CD4-positive, alpha-beta T cell treated with Interferon alpha-2 for 1 hour (primary cell): Measurements from ENCODE around the gene ICAM1.

Source experiments
- DNase-seq, 2 donors: peaks; one replicate each; pipeline ENCODE4 v3.0.0-alpha.2; 2020 to 2022

ICAM1 gene

DNA sequence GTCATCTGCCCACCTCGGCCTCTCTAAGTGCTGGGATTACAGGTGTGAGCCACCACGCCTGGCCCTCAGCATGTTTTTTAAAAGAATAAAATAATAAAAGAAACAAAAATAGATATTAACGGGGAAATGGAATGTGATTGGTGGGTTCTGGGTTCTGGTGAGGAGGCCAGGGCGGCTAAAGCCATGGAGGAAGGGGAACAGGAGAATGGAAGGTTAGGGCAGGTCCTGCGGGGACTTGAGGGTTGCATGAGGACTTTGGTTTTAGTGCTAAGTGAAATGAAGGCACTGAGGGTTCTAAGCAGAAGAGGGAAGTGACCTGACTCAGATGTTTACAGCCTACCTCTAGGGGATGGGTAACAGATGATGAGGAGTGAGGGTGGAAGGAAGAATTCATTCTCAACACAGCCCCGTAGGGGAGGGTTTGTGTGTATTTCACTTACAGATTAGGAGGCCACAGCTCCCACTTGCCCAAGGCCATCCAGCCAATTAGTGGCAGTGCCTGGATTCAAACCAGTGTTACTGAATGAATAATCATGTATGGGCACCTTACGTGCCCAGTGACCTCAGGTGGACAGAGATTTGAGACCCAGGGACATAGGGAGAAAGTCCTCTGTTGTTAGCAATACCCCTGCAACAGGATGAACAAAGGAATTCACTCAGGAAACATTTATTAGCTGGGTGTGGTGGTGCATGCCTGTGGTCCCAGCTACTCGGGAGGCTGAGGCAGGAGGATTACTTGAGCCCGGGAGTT is 25.6 kb upstream of the ICAM1 start:
- no peak for DNase-seq

DNA sequence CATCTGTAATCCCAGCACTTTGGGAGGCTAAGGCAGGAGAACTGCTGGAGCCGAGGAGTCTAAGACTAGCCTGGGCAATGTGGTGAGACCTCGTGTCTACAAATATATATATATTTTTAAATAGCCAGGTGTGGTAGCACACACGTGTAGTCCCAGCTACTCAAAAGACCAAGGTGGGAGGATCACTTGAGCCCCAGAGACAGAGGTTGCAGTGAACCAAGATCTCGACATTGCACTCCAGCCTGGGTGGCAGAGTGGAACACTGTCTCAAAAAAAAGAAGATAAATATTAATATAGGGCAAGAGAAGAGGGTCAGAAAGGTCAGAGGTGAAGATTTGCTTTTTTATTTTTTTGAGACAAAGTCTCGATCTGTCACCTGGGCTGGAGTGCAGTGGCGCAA is 24.4 kb upstream of the ICAM1 start:
- no peak for DNase-seq

DNA sequence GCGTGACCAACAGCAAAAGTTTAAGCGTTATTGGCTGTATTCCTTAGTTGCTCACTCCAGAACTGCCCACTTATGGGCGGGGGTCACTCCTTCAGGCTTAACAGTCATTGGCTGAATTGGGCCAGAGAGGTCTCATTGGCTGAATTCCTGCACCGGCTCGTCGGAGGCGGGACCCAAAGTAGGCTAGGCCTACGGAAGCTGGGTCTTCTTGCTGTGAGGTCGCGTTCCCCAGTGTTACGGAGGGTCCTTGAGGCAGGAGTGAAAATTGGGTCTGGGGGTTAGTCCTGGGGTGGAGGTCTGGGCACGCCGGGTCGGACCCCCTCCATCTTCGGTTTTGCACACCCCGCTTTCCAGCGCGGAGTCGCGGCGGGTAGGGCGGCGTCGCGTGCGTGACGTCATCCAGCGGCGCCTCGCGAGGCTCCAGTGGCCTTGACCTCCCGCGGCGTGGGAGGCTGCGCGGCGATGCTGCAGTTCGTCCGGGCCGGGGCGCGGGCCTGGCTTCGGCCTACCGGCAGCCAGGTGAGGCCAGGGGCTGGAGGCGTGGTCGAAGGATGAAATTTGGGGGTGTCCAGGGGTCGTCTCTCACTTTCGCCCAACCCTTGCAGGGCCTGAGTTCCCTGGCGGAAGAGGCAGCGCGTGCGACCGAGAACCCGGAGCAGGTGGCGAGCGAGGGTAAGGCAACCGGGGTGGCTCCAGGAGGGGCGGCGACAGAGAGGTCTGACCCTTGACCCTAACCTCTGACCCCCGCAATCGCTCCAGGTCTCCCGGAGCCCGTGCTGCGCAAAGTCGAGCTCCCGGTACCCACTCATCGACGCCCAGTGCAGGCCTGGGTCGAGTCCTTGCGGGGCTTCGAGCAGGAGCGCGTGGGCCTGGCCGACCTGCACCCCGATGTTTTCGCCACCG is 18.9 kb upstream of the ICAM1 start, which contains the start of gene MRPL4:
Gene MRPL4, plus strand, starts transcription at position 423 of the 903 bp plus-strand sequence. Its CDS starts 40 bp downstream, at position 463.
- peak; percentile 97 to 98 for DNase-seq

DNA sequence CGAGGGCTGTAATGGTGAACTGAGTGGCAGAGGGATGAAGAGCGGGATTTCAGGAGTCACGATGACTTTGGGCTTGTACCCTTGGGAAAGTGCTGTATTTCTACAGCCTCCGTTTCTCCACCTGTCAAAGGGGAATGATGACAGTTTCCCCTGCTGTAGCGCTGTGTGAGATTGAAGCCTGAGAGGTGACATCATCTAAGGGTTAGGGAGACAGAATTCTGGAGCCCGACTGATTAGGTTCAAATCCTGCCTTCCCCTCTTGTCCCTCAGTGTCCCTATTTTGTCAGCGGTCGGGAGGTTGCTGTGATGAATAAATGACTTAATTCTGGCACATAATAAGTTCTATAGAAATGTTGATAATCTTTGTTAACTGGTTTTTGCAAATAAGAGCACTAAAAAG is 18.2 kb upstream of the ICAM1 start:
- no peak for DNase-seq

DNA sequence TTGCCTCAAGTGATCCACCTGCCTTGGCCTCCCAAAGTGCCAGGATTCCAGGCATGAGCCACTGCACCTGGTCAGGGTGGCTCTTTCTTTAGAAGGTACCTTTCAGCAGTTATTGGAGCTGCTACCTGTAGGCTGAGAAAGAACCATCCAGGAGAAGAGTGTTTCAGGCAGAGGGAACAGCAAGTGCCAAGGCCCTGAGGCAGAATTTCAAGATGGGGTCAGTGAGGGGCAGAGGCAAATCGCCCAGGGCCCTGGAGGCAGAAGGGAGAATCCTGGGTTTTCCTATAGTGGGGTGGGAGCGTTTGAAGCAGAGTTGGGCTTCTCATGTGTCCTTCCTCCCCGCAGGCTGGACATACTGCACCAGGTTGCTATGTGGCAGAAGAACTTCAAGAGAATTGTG is 16.7 kb upstream of the ICAM1 start:
- DNase-seq, result no peak

DNA sequence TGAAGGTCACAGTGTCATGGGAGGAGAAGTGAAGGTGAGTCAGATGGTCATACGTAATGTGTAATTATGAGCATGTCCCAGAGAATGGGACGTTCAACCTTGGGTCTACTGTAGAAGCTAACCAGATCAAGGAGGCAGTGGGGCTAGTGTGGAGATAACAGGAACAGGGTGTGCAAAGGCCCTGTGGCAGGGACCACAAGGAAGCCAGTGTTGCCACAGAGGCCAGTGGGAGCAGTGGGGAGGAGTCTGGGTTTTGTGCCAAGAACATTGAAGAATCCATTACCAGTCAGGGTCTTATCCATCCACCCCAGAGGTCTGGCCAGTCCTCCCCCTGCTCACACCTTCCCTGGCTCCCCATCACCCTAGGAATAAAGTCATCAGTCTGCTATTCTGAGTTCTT is 15.6 kb upstream of the ICAM1 start:
- DNase-seq, result no peak

DNA sequence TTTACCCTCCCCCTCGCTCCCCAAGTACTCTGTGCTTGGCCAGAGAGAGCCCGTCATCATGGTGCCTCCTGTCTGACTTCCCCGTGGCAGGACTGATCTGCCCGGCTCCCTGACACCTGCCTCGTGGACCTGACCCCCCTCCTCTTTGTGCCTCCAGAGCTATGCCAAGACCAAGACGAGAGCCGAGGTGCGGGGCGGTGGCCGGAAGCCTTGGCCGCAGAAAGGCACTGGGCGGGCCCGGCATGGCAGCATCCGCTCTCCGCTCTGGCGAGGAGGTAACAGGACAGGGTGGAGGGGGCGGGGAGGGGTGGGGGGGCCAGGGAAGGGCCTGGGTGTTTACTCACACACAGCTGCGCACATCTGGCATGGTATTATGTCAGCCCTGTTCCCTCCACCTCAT is 14.4 kb upstream of the ICAM1 start:
- no peak for DNase-seq

DNA sequence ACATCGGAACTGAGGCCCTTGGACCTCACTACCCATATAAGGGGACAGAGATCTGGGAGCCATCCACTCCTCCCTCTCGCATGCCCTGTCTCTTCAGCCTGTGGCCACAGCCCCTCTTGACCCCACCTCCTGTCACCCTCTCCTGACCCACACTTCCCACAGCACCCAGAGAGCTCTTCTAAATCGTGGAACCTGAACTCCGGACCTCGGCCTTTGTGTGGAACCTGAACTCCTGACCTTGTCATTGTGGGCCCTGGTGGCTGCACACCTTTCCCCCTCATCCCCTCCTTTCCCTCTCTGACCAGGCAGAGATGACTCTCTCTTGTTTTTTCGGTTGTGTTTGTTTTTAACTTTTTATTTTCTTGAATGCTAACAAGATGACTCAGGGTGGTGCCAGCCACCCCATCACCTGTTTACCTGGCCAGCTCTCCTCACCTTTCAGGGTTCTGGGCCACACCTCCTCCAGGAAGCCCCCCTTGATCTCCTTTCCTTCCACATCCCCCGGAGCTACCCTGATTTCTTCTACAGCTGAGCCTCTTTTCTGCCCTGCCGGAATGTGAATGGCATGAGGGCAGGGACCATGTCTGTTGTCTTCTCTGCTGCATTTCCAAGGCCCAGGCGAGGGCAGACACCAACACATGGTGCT is 13.8 kb upstream of the ICAM1 start:
- DNase-seq, result no peak

DNA sequence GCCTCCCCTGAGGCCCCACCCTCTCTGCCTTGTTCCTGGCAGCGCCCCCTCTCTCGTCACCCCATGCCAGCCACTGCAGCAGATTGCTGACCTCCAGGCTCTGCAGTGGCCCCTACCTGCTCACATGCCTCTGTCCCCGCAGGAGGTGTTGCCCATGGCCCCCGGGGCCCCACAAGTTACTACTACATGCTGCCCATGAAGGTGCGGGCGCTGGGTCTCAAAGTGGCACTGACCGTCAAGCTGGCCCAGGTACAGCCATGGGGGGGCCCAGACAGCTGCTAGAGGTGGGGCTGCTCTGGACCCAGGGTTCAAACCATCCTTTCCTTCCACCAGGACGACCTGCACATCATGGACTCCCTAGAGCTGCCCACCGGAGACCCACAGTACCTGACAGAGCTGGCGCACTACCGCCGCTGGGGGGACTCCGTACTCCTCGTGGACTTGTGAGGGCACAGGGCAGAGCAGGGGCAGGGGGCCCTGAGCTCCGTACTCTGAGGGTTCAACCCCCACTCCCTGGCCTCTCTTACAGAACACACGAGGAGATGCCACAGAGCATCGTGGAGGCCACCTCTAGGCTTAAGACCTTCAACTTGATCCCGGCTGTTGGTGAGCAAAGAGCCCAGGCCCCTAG is 12.7 kb upstream of the ICAM1 start:
- DNase-seq, result no peak

DNA sequence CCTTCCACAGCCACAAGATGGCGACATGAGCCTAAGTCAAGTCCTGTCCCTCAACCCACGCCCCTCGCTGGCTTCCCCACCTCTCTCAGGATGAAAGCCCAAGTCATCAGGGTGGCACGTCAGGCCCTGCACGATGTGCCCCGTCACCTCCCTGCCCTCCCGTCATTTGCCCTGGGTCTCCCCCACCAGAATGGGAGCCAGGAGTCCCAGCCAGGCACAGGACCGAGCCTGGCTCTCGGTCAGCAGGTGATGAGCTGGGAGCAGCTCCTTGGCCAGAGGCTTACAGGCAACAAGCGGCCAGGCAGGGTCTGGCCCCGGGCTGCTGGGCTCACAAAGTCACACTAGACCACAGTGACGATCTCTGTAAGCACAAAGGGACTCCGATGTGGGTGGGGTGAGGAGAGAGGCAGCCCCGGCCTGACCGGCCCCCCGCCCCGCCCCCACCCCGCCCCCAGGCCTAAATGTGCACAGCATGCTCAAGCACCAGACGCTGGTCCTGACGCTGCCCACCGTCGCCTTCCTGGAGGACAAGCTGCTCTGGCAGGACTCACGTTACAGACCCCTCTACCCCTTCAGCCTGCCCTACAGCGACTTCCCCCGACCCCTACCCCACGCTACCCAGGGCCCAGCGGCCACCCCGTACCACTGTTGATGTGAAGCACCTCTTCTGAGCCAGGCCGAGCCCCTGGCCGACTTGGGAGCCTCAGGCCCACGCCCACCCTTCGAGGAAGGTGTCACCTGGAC is 11.6 kb upstream of the ICAM1 start:
- DNase-seq, result peak; percentile 90 to 92

DNA sequence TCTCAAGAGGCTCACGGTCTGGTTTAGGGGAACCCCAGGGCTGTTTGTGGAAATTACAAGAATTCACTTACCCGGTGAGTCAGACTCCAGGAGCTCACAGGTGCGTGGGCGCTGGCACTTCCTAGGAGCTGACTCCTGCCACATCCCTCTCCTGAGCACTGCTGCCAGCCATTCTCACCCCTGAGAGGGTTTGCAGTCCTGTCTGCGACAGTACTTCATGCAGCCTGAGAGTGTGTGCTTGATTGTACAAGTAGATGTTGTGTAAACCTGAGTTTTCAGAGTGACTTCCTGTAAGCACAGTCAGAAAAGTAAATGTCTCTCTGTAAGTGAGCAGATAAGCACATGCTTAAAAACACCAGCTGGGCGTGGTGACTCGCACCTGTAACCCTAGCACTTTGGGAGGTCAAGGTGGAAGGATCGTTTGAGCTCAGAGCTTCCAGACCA is 10.8 kb upstream of the ICAM1 start:
- no peak for DNase-seq

DNA sequence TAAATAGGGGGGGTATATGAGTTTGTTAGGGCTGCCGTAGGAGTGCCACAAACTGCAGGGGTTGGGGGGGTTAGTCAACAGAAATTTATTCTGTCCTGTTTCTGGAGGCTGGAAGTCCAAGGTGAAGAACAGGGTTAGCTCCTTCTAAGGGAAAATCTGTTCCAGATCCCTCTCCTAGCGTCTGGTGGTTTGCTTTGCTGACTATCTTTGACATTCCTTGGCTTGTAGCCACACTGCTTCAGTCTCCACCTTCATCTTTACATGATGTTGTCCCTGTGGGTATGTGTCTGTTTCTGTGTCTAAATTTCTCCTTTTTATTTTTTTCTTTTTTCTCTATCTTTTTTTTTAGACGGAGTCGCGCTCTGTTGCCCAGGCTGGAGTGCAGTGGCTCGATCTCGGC is 8.1 kb upstream of the ICAM1 start:
- DNase-seq, result no peak

DNA sequence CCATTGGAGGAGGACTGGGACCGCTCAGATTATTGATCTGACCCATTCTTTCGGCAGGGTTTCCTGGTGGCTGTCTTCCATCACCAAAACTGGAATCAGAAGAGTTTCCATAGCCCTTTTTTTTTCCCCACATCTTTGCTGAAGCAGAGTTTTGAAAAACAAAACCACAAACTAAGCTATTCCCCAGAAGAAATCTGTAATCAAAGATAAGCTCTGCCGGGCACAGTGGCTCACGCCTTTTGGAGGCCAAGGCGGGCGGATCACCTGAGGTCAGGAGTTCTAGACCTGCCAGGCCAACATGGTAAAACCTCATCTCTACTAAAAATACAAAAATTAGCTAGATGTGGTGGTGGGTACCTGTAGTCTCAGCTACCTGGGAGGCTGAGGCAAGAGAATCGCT is 4.2 kb upstream of the ICAM1 start:
- no peak for DNase-seq

DNA sequence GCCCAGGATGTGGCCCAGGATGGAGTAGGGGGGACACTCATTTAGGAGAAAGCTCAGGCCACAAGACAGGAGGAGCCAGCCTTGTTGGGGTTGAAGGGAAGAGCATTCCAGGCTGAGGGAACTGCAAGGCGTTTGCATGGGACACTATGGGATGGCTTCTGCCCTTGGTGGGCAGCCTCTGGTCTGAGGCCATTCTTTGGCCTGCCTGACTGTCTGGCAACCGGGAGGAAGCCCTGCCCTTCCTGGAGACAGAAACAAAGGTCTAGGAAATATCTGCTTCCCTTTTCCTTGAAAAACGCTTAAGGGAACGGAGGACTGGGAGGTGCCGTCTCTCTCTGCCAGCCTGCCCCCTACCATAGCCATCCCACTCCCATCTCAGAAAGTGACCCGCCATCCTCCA is 2.8 kb upstream of the ICAM1 start:
- DNase-seq, result no peak

DNA sequence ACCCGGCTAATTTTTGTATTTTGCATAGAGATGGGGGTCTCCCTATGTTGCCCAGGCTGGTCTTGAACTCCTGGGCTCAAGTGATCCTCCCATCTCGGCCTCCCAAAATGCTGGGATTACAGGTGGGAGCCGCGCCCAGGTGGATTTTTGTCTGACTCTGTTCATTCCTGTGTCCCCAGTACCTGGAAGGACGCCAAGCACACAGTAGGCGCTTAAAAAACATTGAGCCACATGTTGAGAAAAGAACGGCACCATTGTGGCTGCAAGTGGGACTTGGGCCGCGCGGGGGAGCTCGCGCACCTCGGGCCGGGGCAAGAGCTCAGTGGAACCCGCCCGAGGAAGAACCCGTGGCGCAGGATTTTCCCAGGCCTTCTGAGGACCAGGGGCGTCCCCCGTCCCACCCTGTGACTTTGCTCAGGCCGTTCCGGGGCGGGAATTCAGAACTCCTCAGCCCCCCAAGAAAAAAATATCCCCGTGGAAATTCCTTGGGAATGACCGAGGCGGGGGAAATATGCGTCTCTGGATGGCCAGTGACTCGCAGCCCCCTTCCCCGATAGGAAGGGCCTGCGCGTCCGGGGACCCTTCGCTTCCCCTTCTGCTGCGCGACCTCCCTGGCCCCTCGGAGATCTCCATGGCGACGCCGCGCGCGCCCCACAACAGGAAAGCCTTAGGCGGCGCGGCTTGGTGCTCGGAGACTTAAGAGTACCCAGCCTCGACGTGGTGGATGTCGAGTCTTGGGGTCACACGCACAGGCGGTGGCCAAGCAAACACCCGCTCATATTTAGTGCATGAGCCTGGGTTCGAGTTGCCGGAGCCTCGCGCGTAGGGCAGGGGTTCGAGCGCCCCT is 1.4 kb upstream of the ICAM1 start:
- DNase-seq, result peak; percentile 88 to 91

DNA sequence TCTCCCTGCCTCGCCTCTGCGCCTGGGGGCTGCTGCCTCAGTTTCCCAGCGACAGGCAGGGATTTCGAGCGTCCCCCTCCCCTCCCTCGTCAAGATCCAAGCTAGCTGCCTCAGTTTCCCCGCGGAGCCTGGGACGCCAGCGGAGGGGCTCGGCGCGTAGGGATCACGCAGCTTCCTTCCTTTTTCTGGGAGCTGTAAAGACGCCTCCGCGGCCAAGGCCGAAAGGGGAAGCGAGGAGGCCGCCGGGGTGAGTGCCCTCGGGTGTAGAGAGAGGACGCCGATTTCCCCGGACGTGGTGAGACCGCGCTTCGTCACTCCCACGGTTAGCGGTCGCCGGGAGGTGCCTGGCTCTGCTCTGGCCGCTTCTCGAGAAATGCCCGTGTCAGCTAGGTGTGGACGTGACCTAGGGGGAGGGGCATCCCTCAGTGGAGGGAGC is 722 bp upstream of the ICAM1 start:
- peak; percentile 87 to 90 for DNase-seq

DNA sequence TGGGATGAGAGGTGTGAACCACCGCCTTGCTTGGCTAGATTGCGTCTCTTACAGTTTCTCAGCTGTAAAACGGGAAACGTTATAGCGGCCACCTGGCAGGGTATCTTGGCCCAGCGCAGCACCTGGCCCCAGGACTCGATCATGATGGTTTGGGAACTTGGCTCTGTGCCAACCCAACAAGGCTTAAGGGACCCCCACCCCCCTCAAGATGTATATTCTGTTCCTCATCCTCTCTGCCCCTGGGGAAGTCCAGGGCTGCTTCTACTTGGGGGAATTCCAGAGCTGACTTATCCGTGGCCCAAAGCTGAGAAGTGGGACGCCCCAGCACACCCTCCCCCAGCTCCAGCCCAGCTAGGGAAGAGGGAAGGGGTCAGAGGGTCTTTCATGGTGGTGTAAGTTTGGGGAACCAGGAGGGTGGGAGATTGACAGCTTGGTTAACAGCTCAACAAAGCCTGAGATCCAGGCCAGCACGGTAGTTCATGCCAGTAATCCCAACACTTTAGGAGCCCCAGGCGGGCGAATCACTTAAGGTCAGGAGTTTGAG is 695 bp downstream of the ICAM1 start:
- peak; percentile 77 to 80 for DNase-seq

DNA sequence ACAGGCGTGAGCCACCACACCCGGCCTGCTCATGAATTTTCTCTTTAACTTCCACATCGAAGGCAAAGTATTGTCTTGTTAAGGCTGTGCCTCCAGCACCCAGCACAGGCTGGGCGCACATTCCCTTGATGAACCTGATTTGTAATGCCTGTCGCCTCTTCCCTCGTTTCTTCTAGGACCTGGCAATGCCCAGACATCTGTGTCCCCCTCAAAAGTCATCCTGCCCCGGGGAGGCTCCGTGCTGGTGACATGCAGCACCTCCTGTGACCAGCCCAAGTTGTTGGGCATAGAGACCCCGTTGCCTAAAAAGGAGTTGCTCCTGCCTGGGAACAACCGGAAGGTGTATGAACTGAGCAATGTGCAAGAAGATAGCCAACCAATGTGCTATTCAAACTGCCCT is 3.7 kb downstream of the ICAM1 start:
- no peak for DNase-seq

DNA sequence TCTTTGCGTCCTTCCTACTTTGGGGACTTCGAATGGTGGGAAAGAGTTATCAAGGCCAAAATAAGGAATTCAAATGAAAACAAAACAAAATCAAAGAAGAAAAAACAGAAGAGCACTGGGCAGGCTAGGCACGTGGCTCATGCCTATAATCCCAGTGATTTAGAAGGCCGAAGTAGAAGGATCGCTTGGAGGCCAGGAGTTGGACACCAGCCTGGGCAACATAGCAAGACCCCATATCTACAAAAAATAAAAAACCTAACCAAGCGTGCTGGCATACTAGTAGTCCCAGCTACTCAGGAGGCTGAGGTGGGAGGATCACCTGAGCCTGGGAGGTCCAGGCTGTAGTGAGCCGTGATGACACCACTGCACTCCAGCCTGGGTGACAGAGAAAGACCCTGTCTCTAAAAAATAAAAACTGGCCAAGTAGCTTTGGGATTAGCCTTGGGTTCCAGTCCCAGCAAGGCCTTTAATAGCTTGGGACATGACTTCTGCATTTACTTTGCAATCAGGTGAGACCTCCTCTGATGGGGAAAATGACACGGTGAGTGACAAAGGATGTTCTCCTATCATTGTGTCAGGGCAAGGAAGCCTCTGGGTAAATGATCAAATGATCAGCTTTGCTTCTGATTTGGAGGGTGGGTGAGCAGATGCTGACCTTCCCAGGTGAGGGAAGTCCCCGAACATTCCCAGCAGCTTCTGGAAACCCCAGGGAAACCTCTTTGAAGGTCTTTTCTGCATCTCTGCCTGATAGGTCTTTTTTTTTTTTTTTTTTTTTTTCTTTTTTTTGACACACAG is 7.1 kb downstream of the ICAM1 start:
- DNase-seq, result no peak

DNA sequence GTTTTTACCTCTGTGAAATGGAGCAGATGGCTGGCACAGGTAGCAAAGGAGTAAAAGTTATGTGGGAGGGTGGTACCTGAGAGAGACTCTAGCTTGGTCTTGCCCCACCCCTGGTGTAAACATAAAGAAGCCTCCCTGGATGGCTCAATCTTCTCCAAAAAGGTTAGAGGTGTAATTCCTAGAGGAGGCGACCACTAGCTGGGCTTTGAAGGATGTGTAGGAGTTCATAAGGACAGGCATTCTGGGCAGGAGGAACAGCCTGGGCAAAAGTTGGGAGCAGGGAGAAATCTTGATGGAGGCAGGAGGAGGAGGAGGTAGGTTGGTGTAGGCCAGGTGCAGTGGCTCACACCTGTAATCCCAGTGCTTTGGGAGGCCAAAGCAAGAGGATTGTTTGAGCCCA is 8.0 kb downstream of the ICAM1 start:
- no peak for DNase-seq
